Medulla oblongata (tissue), 1 donor: Measurements from ENCODE around the gene BLID.

ENCODE experiments used
- DNase-seq: peaks from one replicate; pipeline ENCODE4 v3.0.0-alpha.2; 2015; ENCODE audit errors: extremely low spot score

The BLID gene, protein sequence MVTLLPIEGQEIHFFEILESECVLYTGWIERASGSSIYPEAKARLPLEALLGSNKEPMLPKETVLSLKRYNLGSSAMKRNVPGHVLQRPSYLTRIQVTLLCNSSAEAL

DNA sequence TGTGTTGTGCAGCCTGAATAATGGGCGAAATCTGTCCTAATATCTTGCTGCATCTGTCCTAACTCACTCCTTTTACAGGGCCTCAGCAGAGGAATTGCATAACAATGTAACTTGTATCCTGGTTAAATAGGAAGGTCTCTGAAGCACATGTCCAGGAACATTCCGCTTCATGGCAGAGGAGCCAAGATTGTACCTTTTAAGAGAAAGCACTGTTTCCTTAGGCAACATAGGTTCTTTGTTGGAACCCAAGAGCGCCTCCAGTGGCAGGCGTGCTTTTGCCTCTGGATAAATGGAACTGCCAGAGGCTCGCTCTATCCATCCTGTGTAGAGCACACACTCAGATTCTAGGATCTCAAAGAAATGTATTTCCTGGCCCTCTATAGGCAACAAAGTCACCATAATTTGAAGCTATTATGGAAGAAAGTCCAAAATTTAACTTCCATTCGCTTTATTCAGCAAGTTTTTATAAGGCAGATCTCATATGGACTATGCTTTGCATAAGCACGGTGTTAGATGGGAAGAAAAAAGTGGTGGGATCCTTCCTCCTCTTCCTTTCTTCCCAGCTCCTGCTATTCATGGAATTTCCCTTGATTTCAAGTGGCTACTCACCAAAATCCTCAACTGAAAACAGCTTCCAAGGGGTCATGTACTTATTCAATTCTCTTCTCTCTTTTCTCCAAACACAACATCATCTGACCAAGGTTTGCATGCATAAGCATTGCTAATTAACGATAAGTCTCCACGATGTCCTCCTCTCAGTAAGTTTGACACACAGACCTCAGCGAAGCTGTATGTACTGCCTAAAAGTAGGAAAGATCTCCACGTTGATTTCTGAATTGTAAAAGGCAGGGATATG lies at the start of gene BLID:
Gene BLID, minus strand, starts transcription at position 692 of the 856 bp plus-strand sequence. Its CDS starts 293 bp downstream, at position 399.
- DNase-seq, result peak; percentile 69

DNA sequence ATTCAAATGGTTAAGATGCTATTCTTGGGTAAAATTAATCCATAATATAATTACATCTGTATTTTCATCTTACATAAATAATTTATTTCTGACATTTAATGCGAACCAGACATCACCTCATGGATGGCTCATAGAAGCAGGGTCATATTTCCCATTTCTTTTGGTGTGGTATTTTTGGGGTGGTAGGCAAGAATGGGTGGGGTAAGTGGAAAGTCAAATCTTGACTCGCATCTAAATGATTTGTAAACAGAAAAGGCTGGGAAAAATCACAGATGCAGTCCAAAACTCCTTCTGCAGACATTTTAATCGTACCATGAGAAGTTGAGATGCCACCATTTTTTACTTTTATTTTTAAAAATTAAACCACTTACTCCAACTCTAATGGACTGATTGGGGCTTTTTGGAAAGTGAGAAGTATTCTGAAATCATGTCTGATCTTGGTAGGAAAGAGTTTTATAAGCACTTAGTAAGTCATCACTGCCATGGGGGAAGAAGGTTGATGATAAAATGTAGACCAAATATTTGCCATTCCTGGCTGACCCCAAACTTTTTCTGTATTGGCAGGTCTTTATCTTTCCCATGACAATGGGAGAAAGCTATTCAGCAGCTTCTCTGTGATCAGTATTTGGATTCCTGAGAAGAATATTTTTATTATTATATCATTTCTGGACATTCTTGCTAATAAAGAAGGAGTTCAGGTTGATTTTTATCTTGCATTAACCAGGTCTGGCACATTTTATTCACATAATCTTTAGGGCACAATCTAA lies 47.2 kb upstream of the BLID start:
- no peak for DNase-seq

DNA sequence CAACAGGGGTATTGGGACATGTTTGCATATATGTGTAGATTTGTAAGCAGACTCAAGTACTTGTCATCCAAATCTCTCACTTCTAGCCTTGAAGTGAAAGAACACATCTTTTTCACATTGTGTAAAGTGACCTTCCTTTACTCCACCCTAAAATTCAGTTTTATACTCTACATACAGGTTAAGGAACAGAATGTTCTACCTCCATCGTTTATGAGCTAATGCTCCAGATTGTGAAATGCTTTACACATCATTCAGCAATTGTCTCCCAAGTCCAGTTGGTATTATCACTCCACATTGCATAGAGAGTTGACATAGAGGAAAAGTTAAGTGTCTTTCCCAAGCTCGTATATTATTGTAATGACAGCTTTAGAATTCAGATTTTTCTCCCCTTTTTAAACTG lies 46.1 kb upstream of the BLID start:
- DNase-seq, result no peak

DNA sequence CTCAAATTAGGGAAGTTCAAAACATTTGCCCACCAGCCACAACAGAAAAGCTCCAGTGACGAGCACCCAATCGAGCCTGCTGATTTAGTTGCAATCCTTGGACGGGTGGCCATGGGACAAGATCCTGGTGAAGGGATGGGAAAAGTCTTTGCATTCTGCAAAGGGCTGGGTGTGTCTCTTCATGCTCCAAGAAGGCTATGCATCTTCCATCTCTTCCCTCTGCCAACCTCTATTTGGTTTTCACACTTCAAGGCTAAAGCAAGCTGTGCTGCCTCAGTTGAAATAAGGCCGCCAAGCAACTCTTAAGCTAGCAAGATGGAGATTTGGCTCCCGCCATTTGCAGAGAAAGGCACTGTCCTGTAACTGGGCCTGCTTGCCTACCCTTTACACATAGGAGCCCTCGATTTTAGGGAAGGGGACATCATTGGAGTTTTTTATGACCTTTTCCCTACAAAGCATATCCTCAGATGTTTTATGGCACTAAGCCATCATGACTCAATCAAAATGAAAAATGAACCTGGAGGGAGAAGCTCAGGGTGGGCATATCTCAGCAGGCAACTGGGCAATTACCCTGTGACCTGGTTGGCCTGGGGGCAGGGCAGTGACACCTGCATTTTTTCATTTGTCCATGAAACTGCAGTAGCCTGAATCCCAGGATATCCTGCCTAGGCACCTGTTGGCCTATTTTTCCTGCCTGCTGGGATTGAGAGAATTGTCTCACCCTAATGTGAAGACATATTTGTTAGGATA lies 45.0 kb upstream of the BLID start:
- DNase-seq, result no peak

DNA sequence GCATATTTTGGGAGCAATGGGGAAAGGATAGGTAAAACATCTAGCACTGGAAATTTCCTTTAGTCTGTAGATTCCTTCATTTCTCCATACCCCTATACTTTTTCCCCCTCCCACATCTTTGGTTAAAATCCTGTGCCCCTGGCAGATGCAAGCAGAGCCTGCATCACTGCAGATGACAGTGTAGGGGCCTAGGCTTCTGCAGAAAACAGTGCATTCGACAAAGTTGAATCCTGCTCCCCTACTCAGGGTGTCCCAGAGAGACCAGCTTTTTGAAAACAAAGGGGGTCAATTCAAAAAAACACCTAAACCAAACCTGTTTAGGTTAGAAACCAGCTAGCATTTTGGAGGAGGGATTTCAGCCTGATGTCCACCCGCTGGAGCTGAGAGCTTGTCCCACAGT lies 43.8 kb upstream of the BLID start:
- no peak for DNase-seq

DNA sequence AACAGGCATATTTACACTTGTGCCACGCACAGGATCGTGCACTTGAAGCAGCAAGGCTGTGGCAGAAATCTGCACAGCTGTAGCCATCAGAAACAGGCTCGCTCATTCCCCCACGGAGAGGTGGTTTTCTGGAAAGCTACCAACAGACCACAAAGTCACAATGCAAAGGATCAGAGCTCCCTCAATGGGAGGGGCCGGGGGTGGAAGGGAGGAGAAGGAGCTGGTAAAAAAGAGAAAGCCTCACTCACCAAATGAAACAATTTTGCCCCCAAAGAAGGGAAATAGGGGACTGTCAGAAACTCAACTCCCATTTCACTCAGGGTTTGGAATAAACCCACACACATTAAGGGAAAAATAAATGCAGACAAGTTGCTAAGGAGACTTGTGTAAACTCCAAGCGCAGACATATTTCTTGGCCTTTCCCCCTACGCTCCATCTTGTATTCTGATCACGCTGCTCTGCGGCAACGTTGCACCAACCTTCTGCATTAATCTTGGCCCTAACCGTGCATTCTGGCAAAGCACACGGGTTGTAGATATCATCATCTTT lies 43.2 kb upstream of the BLID start:
- peak; percentile 77 for DNase-seq

DNA sequence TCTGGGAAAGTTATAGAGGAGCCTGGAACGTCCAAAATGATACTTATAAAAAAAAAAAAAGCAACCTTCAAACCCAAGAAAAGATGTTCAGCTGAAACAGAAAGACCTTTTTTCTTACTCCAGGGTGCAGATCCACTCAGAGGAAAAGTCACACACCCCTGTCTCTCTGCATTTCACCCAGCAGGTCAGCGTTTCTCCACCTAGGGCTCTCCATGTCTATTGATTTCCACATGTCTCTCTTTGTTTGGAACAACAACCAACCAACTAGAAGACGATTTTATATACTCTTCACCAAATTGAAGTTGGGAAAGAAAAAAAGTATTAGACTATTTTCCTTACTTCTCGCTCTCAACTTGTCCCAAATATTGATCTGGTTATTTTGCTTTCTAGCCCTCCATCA lies 42.2 kb upstream of the BLID start:
- DNase-seq, result no peak

DNA sequence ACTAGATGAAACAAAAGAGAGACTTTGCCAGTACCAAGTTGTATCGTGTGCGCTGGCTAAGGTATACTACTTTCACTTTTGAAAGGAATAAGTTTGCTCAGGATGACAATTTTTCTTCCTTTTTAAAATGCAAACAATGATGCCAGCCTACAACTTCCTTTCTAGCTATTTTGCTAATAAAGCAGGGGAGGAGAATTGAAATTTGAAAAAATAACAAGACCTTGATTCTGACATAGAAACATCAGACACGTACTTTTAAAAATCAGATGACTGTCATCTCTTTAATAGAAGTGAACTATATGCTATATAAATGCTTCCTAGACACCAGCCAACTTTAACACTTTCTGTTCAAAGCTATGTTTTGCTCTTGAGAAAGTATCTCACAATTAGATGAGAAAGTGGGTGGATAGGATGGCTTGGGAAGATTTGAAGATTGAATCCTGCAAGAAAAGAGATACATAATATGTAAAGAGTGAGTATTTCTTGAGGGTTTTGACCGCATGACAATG lies 41.7 kb upstream of the BLID start:
- peak; percentile 73 for DNase-seq

DNA sequence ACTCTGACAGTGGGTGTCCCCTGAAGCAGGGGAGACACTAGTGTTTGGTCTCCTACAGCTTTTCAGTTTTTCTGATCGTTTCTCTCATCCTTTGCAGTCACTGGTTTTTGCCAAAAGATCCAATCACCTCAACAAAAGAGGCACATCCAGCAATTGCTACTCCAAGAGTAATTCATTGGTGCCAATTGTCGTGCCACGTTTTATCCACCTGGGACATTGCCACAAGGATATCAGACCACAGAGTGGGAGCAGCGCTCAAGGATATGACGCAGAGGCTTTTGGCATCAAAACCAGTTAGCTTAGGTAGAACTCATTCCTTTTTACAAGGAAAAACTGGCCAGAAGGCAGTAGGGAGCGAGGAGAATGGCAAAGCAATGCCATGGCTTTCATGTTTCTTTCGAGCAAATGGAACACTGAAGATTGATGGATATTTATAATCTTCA lies 40.9 kb upstream of the BLID start:
- DNase-seq, result peak; percentile 71

DNA sequence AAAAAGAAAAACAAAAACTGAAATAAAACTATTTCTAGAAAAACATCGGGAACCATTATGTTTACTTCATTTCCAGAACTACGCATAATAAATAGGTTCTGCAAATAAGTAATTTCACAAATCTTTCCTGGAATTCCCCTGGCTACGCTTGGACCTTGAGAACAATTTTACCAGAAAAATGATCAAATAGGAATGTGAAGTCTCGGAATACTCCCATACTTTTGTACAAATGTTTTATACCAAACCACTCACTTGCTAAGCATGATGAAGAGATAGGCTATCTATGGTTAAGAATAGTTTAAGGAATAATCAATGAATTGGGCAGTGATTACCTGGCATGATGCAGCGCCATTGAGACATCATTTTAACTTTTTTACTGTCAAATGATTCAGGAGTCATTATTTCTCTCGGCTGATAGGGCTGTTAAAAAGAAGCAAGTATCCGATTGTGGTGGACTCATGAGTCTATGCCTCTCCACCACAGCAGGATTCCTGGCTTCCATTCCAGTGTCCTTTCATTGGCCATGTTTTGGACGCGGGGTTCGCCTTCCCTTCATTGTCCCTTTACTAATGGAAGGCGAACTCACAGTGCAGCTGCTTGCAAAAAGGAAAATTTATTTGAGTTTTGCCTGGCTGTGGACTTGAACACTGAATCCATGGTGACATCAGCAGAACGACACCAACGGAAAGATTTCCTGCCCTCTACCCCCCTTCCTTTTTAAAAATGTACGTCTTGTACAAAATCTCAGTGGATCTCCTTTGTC lies 39.9 kb upstream of the BLID start:
- peak; percentile 67 for DNase-seq

DNA sequence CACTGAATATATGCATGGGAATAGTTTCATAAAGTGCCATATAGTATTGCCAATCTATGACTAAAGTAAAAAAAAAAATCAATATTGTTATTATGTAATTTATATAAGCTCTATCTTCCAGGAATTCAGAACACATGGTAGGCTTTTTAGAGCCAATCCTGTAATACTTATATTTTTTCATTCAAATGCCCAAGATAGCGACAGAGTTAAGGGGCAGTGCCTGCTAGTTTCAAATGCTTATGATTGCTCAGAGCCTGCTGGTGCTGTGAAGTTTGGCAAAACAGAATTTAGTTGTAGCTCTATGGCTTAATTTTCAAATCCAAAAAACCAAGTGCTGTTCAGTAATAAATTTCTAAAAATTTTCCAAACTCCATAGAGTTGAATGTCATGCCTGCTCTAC lies 39.0 kb upstream of the BLID start:
- no peak for DNase-seq

DNA sequence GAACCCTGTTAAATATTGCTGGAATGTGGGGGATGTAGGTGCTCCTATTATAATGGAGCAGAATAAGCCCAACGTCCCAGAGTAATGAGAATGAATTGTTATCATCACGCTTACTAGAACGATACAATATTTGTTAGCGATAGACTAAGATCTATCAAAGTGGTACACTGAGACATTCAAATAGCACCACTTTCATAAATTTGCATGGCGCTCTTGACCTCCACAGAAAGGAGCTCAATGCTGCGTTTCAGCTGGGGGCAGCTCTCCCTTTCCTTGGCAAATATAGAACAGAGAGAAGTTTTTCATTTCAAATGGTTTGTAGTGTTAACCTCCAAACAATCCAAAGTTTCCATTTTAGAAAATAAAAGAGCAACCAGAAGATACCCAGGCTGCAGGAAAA lies 38.2 kb upstream of the BLID start:
- DNase-seq, result no peak

DNA sequence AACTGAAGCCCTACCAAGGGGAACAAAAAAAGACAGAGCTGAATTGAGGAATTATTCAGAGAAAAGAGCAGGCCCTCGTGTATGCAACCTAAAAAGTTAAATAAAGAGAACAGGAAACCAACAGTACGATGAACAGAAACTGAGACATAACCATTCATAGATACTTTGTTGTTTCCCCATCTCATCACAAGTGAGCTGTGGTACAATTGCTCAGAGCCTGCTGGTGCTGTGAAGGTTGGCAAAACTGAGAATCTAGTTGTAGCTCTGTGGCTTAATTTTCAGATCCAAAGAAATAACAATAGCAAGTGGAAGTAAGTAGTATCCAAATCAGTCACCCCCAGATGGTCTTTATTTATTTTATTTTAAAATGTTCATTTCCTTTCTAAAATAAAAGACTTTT lies 37.7 kb upstream of the BLID start:
- DNase-seq, result peak; percentile 56

DNA sequence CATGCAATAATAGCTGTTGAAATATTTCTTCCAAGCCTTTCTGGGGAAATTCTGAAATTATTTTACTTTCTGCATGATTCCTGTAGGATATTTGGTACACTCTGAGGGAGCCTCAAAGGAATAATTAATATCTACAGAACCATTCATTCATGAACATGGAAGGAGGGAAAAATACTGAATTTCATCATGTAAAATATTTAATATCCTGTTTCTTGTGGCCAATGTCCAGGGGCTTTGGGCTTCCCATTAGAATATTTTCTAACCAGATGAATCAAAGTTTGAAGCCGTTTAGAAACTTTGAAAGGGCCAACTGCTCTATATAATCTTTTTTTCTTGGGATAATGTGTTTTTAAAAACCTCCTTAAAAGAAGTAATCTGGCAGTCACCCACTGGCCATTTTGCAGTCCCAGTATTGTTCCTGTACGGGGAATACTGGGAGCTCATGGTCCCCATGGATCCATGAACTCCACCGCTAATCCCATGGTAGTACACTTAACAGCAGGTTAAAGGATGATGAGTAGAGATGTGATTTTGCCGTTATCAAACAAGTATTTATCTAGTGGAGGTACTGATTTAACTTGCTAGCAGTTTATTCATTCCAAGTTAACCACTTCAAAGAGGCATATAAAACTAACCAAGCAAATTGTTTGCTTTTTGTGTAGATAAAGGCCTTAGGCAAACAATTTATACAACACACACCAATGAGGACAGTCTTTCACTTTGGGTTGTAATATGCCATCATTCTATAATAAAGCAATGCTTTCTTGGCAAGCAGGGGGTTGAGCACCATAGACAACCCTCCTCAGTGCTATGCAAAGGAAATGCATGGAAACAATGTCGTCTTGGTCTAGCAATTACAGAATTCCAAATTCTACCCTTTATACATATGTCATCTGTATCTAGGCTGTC lies 34.5 kb upstream of the BLID start:
- DNase-seq, result no peak

DNA sequence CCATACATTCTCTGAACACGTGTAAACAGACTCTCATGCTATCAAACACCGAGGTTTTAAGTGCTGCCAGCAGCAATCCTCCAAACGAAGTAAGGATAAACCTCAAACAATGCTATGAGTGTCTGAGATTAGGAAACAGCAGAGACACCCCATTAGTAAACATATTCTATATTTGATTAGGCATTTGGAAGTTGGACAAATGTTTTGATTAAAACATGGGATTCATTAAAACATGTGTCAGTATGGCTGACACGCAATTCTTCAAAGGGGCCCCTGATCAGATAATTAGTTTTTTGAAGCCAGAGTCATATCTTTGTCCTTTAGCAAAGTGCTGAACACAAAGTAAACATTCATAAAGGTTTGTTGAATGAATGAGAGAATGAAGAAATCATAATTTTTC lies 33.2 kb upstream of the BLID start:
- no peak for DNase-seq

DNA sequence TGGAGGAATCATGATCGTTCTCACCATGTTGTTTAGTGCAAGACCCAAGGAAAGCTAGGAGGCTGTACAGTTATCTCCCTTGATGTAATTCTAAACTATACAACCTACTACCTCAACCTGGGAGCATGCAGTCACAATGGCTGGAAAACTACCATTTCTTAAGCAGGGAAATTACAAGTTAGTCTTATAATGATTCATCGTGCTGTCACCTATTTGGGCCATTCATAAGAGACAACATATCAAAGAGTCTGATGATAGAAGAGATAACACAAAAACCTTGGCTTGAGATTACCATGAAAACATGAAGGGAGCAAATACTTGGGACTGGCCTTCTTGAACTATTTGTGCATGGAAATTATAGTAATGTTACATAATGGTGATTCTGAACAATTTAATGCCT lies 30.5 kb upstream of the BLID start:
- DNase-seq, result no peak

DNA sequence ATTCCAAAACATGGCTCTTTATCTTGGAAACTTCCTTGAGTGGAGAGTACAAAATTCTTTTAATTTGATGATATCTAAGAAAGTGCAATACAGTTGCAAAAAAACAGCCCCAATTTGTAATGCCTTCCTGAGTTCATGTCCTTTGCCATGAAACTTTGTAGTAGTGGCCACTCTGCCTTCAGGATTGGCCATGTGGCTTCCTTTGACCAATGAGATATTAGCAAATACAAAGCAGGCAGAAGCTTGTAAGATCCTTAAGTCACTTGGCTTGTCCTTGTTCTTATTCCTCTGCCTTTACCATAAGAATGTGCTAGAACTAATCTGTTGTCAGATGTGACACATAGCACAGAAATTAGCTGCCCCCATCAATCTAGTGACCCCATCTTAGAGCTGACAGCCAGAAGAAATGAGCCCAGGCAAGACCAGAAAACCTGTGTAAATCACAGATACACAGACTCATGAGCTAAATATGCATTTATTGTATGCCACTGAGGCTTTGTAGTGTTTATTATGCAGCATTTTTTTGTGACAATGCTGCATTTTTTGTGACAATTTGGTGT lies 29.8 kb upstream of the BLID start:
- DNase-seq, result no peak

DNA sequence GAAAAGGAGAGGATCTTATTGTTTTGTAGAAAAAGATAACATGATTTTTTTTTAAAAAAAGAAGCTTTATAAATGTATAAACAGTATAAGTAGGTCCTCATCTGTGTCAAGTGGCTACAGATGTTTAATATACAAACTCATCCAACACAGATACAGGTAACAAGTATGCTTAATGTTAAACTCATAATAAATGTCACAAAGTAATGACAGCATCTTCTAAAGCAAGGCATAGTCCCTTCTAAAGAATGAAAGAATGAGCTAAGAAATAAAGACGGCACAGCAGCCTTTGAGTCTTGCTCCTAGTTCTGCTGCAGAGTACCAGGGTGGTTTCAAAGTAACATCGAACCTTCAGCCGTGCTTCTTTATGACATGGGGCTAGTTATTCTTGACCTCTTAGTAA lies 28.7 kb upstream of the BLID start:
- DNase-seq, result no peak

DNA sequence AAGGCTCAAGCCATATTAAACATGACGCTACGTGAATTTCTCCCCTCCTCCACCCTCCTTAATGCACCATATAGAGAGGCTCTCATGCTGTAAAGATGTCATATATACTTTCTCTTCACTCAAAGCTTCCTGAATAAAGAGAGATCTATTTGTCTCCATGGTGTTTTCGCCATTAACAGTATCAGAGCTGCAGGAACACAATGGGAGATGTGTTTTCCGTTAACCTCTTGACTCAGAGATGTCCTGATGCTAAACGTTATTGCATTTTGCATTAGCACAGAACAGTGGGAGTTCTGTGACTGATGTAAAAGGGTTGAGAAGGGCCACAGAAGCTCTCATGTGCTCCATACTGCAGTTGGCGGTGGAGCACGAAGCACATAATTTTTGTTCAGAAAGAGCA lies 25.7 kb upstream of the BLID start:
- peak; percentile 75 for DNase-seq
